CD4-positive, alpha-beta memory T cell (primary cell): ENCODE measurements around the gene INTS7. TPM values are rescaled to one million over a fixed set of nuclear protein-coding genes. Genes with fewer than 3 reads are reported as not detected.
"Not testable (repeated sequence)": the region's sequence is repeated elsewhere in the genome, so short reads cannot be mapped to it uniquely, and the experiment has no call there.

ENCODE experiments used
- CTCF ChIA-PET: fragments of 350-600 bp; sonication (Branson Sonifier 250); formaldehyde crosslinking; loops from one replicate; lab custom pipeline; 2021; ENCODE audit warnings: inconsistent platforms; ENCODE audit not compliant: partially characterized antibody; lab: Charles Lee
- POLR2A ChIA-PET: fragments of 350-600 bp; sonication (Branson Sonifier 250); formaldehyde crosslinking; loops from one replicate; lab custom pipeline; 2021; ENCODE audit not compliant: partially characterized antibody; lab: Charles Lee
- DNase-seq, 5 donors: peaks; one replicate each; pipeline versions ENCODE4 v3.0.0 to v3.0.0-alpha.2; 2020 to 2022; ENCODE audit warnings: mixed read lengths in 1 of 5
- H3K27ac ChIP-seq: one replicate; pipeline ENCODE4 v1.7.0; 2013; ENCODE audit warnings: low read depth, low read length
- H3K27me3 ChIP-seq: 2 replicates; pipeline ENCODE4 v1.7.0; 2013; ENCODE audit warnings: mild to moderate bottlenecking, low read length, moderate library complexity; ENCODE audit not compliant: insufficient read depth
- H3K36me3 ChIP-seq: 2 replicates; pipeline ENCODE4 v1.7.0; 2013; ENCODE audit warnings: mild to moderate bottlenecking, low read length, moderate library complexity; ENCODE audit not compliant: insufficient read depth
- H3K4me1 ChIP-seq: 2 replicates; pipeline ENCODE4 v1.7.0; 2013; ENCODE audit warnings: mild to moderate bottlenecking, low read length, moderate library complexity; ENCODE audit not compliant: insufficient read depth
- H3K4me3 ChIP-seq, 2 donors: one replicate each; pipeline ENCODE4 v1.7.0; 2013; ENCODE audit warnings: low read length in 2 of 2, mild to moderate bottlenecking in 1 of 2
- H3K9me3 ChIP-seq, 2 donors: one replicate each; pipeline ENCODE4 v1.7.0; 2013; ENCODE audit warnings: low read length in 2 of 2, control low read depth in 1 of 2; ENCODE audit not compliant: control insufficient read depth in 1 of 2
- H3K27ac Mint-ChIP-seq, 7 donors: one replicate each; pipeline ENCODE4 v1.8.0; 2020 to 2021; ENCODE audit warnings: mixed read lengths in 7 of 7, mild to moderate bottlenecking in 6 of 7, inconsistent platforms in 3 of 7, moderate library complexity in 3 of 7
- H3K27me3 Mint-ChIP-seq, 2 donors: one replicate each; pipeline ENCODE4 v1.8.0; 2020 to 2021; ENCODE audit warnings: mixed read lengths in 2 of 2
- H3K36me3 Mint-ChIP-seq, 2 donors: one replicate each; pipeline ENCODE4 v1.8.0; 2020 to 2021; ENCODE audit warnings: mixed read lengths in 2 of 2, inconsistent platforms in 1 of 2, mild to moderate bottlenecking in 1 of 2
- H3K4me1 Mint-ChIP-seq, 4 donors: one replicate each; pipeline ENCODE4 v1.8.0; 2020 to 2021; ENCODE audit warnings: mixed read lengths in 4 of 4, mild to moderate bottlenecking in 1 of 4
- H3K4me3 Mint-ChIP-seq, 8 donors: one replicate each; pipeline ENCODE4 v1.8.0; 2020 to 2021; ENCODE audit warnings: mixed read lengths in 8 of 8, mild to moderate bottlenecking in 7 of 8, moderate library complexity in 6 of 8, inconsistent platforms in 3 of 8
- H3K9me3 Mint-ChIP-seq, 8 donors: one replicate each; pipeline ENCODE4 v1.8.0; 2020 to 2021; ENCODE audit warnings: mixed read lengths in 8 of 8, mild to moderate bottlenecking in 5 of 8, inconsistent platforms in 3 of 8, moderate library complexity in 1 of 8
- intact Hi-C: fragments of 100-400 bp; cut with micrococcal nuclease; formaldehyde crosslinking; loops from one replicate; pipeline ENCODE4 v1.15.1; 2023
- polyA plus RNA-seq, 2 donors: library from polyadenylated mRNA; unstranded; fragments of 300-500 nt; fragmentation: Illumina TruSeq; gene quantifications; one replicate each; pipeline ENCODE4 v1.2.3, GENCODE V29; 2021
- total RNA-seq, 2 experiments: library from RNA; stranded (reverse); gene quantifications; one replicate each; pipeline ENCODE4 v1.2.3, GENCODE V29; 2021

The INTS7 gene
- total and polyA plus RNA-seq, 4 experiments from 2014 or later: 8.4 to 19.1 (median 10.9) TPM

GRCh38 chr1:212024469-212025149 is 10.7 kb downstream of the INTS7 start:
- intact Hi-C loops: no loop called here
- no peaks in the 10 kb centered on the region for H3K27me3 ChIP-seq
- Mint-ChIP-seq H3K27me3 (no peaks in the 10 kb centered on the region), H3K9me3 (peaks cover 0 to 6% (median under 1%) of the 10 kb centered on the region in 8 donors), H3K27ac (no peak overlapping the region), H3K4me1 (peaks cover 6 to 21% (median 10%) of the 10 kb centered on the region in 4 donors), H3K36me3 (peaks cover 15 to 20% of the 10 kb centered on the region in 2 donors), H3K4me3 (no peak overlapping the region)
- POLR2A ChIA-PET: interaction anchor here (1.2 kb wide), 1 partner anchor 11 kb away, joined by 3 read pairs; the partner anchor contains the start of genes DTL and INTS7
- CTCF ChIA-PET: interaction anchor here (1.5 kb wide), 1 partner anchor 11 kb away, joined by 8 read pairs; the partner anchor contains the start of genes DTL and INTS7
- no peak overlapping the region for H3K4me3 ChIP-seq
- DNase-seq: no peak
- peaks cover 7% of the 10 kb centered on the region for H3K4me1 ChIP-seq
- no peaks in the 10 kb centered on the region for H3K36me3 ChIP-seq
- H3K27ac ChIP-seq: no peak overlapping the region
- no peaks in the 10 kb centered on the region for H3K9me3 ChIP-seq

GRCh38 chr1:212022908-212023307 is 12.4 kb downstream of the INTS7 start:
- Mint-ChIP-seq H3K36me3 (peaks cover 15 to 19% of the 10 kb centered on the region in 2 donors), H3K27ac (peak overlapping the region in 1 of 7 donors; percentile 46)
- H3K9me3 Mint-ChIP-seq, H3K4me1 ChIP-seq, H3K27ac ChIP-seq, POLR2A ChIA-PET, H3K9me3 ChIP-seq, H3K4me1 Mint-ChIP-seq, DNase-seq, intact Hi-C loops, H3K27me3 Mint-ChIP-seq, H3K36me3 ChIP-seq, H3K4me3 Mint-ChIP-seq, H3K27me3 ChIP-seq, H3K4me3 ChIP-seq: not testable (repeated sequence)
- CTCF ChIA-PET: interaction anchor here (2.9 kb wide), 1 partner anchor 12 kb away, joined by 17 read pairs; the partner anchor contains the start of genes DTL and INTS7

- Histone ChIP-seq H3K4me1 (no peaks in the 10 kb centered on the region), H3K4me3 (no peak overlapping the region), H3K9me3 (no peaks in the 10 kb centered on the region), H3K27ac (no peak overlapping the region), H3K27me3 (no peaks in the 10 kb centered on the region), H3K36me3 (no peaks in the 10 kb centered on the region)
- intact Hi-C loops: no loop called here
- Mint-ChIP-seq H3K4me3 (no peak overlapping the region), H3K9me3 (peaks cover 0 to 6% (median under 1%) of the 10 kb centered on the region in 8 donors), H3K27me3 (no peaks in the 10 kb centered on the region), H3K4me1 (peaks cover 0 to 6% (median 2%) of the 10 kb centered on the region in 4 donors), H3K36me3 (peaks cover 17 to 24% of the 10 kb centered on the region in 2 donors), H3K27ac (no peak overlapping the region)
- CTCF ChIA-PET: interaction anchor here (1.2 to 2.9 kb wide), 2 partner anchors 10 to 14 kb away, joined by 7 to 17 read pairs; partner anchors contain the start of genes DTL and INTS7
- POLR2A ChIA-PET: interaction anchor here (0.8 to 1.0 kb wide), 2 partner anchors 14 to 29 kb away, joined by 3 read pairs; partner anchors contain the start of gene INTS7
- no peak for DNase-seq
Observed at GRCh38 chr1:212021563-212021962, 13.8 kb downstream of the INTS7 start.

- DNase-seq: no peak
- peaks cover 23 to 30% of the 10 kb centered on the region in 2 donors for H3K36me3 Mint-ChIP-seq
- Histone ChIP-seq H3K9me3 (no peaks in the 10 kb centered on the region), H3K36me3 (no peaks in the 10 kb centered on the region), H3K4me3 (no peak overlapping the region), H3K27me3 (no peaks in the 10 kb centered on the region), H3K4me1 (no peaks in the 10 kb centered on the region), H3K27ac (no peak overlapping the region)
- no peaks in the 10 kb centered on the region for H3K27me3 Mint-ChIP-seq
- peaks cover 0 to 6% (median 2%) of the 10 kb centered on the region in 4 donors for H3K4me1 Mint-ChIP-seq
- H3K27ac Mint-ChIP-seq: no peak overlapping the region
- peaks cover 0 to 6% (median 0%) of the 10 kb centered on the region in 8 donors for H3K9me3 Mint-ChIP-seq
- H3K4me3 Mint-ChIP-seq: no peak overlapping the region
- ChIA-PET CTCF (interaction anchor here (1.2 to 2.9 kb wide), 2 partner anchors 10 to 14 kb away, joined by 7 to 17 read pairs; partner anchors contain the start of genes DTL and INTS7), POLR2A (interaction anchor here (1.0 kb wide), 1 partner anchor 14 kb away, joined by 3 read pairs; the partner anchor contains the start of gene INTS7)
- intact Hi-C loops: no loop called here
Observed at GRCh38 chr1:212020975-212021374, 14.4 kb downstream of the INTS7 start.

GRCh38 chr1:212013672-212014071 is 21.7 kb downstream of the INTS7 start:
- H3K9me3 Mint-ChIP-seq: no peaks in the 10 kb centered on the region
- Histone ChIP-seq H3K27ac (no peak overlapping the region), H3K4me3 (no peak overlapping the region), H3K9me3 (no peaks in the 10 kb centered on the region), H3K27me3 (no peaks in the 10 kb centered on the region), H3K4me1 (no peaks in the 10 kb centered on the region), H3K36me3 (no peaks in the 10 kb centered on the region)
- intact Hi-C loops: loop anchor here (5.0 kb wide), 1 partner anchor 354 kb away; no protein-coding TSS in a partner anchor
- peaks cover 0 to 5% (median 3%) of the 10 kb centered on the region in 4 donors for H3K4me1 Mint-ChIP-seq
- ChIA-PET CTCF (interaction anchor here (0.9 to 4.0 kb wide), 10 partner anchors 9 to 443 kb away, joined by 4 to 28 read pairs (median 7); partner anchors contain the start of genes DTL and INTS7), POLR2A (no interaction called here)
- no peak overlapping the region for H3K4me3 Mint-ChIP-seq
- DNase-seq: no peak
- no peak overlapping the region for H3K27ac Mint-ChIP-seq
- peaks cover 16 to 21% of the 10 kb centered on the region in 2 donors for H3K36me3 Mint-ChIP-seq
- H3K27me3 Mint-ChIP-seq: no peaks in the 10 kb centered on the region

- DNase-seq: peak; percentile 42 to 66 (median 53)
- Histone ChIP-seq H3K4me1 (no peaks in the 10 kb centered on the region), H3K36me3 (no peaks in the 10 kb centered on the region), H3K9me3 (no peaks in the 10 kb centered on the region), H3K27ac (no peak overlapping the region), H3K4me3 (no peak overlapping the region), H3K27me3 (no peaks in the 10 kb centered on the region)
- H3K36me3 Mint-ChIP-seq: peaks cover 21 to 24% of the 10 kb centered on the region in 2 donors
- intact Hi-C loops: loop anchor here (1.0 to 5.0 kb wide), 5 partner anchors 23 to 444 kb away; partner anchors contain the start of genes DTL and INTS7
- H3K4me3 Mint-ChIP-seq: no peak overlapping the region
- ChIA-PET POLR2A (no interaction called here), CTCF (interaction anchor here (1.0 to 4.0 kb wide), 11 partner anchors 8 to 444 kb away, joined by 3 to 28 read pairs (median 6); partner anchors contain the start of genes DTL and INTS7)
- no peaks in the 10 kb centered on the region for H3K9me3 Mint-ChIP-seq
- peak overlapping the region in 1 of 7 donors; percentile 3 for H3K27ac Mint-ChIP-seq
- H3K27me3 Mint-ChIP-seq: no peaks in the 10 kb centered on the region
- peaks cover 0 to 7% (median 4%) of the 10 kb centered on the region in 4 donors for H3K4me1 Mint-ChIP-seq
Observed at GRCh38 chr1:212012034-212012740, 23.2 kb downstream of the INTS7 start.
